LNCaP clone FGC (cell line): Measurements from ENCODE around the gene DLG5.

Experiments
- DNase-seq: peaks from one replicate; pipeline ENCODE4 v3.0.0-alpha.2; 2011; ENCODE audit warnings: low read depth
- H3K4me3 ChIP-seq: 2 replicates; pipeline ENCODE4 v1.5.1; 2011; ENCODE audit warnings: mild to moderate bottlenecking, low read depth, low read length, control low read depth
- CTCF ChIP-seq: IDR thresholded peaks from 2 replicates; pipeline ENCODE4 v1.5.1; 2012; ENCODE audit warnings: mild to moderate bottlenecking; ENCODE audit not compliant: control insufficient read depth, insufficient read depth; ENCODE audit errors: extremely low read depth

DLG5 gene

GRCh38 chr10:77907900-77908717 lies 18.4 kb downstream of the DLG5 start:
- TF ChIP-seq CTCF = peak; percentile 18; the same call in 1 of the 2 replicates
- no peak overlapping the region for H3K4me3 ChIP-seq
- DNase-seq = no peak

GRCh38 chr10:77907462-77907861 lies 19.1 kb downstream of the DLG5 start:
- H3K4me3 ChIP-seq = no peak overlapping the region
- DNase-seq = no peak
- TF ChIP-seq CTCF = no peak

GRCh38 chr10:77906951-77907421 lies 19.6 kb downstream of the DLG5 start:
- TF ChIP-seq CTCF = no peak
- no peak for DNase-seq
- no peak overlapping the region for H3K4me3 ChIP-seq

- H3K4me3 ChIP-seq = no peak overlapping the region
- no peak for TF ChIP-seq CTCF
- no peak for DNase-seq
Measured at GRCh38 chr10:77905781-77906180, 20.8 kb downstream of the DLG5 start.

DNA sequence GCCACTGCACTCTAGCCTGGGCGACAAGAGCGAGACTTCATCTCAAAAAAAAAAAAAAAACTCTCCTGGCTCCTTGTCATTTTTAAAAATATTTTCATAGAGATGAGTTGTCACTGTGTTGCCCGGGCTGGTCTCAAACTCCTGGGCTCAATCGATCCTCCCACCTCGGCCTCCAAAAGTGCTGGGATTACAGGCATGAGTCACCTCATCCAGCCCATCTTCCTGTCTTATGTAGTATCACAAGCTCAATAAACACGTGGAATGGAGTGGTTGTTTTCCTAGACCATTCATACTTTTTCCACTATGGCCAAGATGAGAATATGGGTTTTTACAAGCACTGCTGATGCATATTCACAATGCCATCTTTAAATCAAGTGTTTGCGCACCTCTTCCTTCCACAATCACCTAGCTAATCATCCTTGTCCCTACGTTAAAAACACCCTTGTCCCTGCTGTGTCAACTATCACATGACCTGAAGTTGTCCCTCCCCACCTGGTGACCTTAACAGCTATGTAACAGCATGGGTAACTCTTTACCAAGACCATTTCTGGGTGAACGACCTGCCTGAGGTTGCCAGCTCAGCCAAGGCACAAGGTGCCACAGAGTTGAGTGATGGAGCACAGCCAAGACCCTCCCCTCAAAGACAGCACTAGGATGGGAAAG lies 21.3 kb downstream of the DLG5 start:
- no peak for TF ChIP-seq CTCF
- no peak overlapping the region for H3K4me3 ChIP-seq
- no peak for DNase-seq

DNA sequence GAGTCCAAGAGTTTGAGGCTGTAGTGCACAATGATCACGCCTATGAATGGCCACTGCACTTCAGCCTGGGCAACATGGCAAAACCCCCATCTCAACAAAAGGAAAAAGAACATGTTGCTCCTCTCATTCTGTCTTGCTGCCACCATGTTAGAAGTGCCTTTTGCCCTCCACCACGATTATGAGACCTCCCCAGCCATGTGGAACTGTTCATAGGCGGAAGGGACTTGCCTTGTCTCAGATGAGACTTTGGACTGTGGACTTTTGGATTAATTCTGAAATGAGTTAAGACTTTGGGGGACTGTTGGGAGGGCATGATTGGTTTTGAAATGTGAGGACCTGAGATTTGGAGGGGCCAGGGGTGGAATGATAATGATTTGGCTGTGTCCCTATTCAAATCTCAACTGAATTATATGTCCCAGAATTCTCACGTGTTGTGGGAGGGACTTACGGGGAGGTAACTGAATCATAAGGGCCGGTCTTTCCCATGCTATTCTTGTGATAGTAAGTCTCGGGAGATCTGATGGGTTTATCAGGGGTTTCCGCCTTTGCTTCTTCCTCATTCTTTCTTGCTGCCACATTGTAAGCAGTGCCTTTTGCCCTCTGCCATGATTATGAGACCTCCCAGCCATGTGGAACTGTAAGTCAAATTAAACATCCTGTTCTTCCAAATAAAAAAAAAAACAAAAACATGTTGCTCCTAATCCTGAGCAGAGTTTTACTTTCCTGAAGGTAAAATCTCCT lies 22.3 kb downstream of the DLG5 start:
- no peak for DNase-seq
- no peak overlapping the region for H3K4me3 ChIP-seq
- no peak for TF ChIP-seq CTCF
